IMR-90 (cell line): Measurements from ENCODE around the gene TRMT10C. TPM values are rescaled to one million over a fixed set of nuclear protein-coding genes. Genes with fewer than 3 reads are reported as not detected.

ENCODE experiments used
- ATAC-seq: fragments of 200-7000 bp; cut with Tn5 transposase; 2 replicates; pipeline ENCODE4 v1.9.1; 2020; ENCODE audit warnings: low read depth, mild to moderate bottlenecking, moderate library complexity
- BruUV-seq: library from RNA; stranded (reverse); fragments of 400-500 nt; replicated peaks from 2 replicates; lab custom pipeline; 2021; lab: Mats Ljungman, UMichigan
- CTCF ChIA-PET: fragments of 300-600 bp; formaldehyde crosslinking; extraction: SDS; loops from one replicate; lab custom pipeline; 2021; ENCODE audit warnings: antibody characterized with exemption; lab: Yijun Ruan, JAX
- POLR2A ChIA-PET: fragments of 300-600 bp; sonication (Branson Sonifier 250); formaldehyde crosslinking; loops from one replicate; lab custom pipeline; 2022; ENCODE audit warnings: antibody characterized with exemption; ENCODE audit not compliant: unreplicated experiment; lab: Charles Lee
- DNase-seq: peaks from one replicate; pipeline ENCODE4 v3.0.0; 2013
- H2AFZ ChIP-seq: replicated peaks from 2 replicates; pipeline ENCODE3; 2013; ENCODE audit warnings: low read length, mild to moderate bottlenecking; ENCODE audit not compliant: poor library complexity
- H2AK5ac ChIP-seq: 2 replicates; pipeline ENCODE4 v1.6.1; 2013; ENCODE audit warnings: low read depth, low read length, inconsistent platforms
- H2AK9ac ChIP-seq: replicated peaks from 2 replicates; pipeline ENCODE3; 2013; ENCODE audit warnings: mild to moderate bottlenecking, low read depth, low read length, moderate library complexity; ENCODE audit not compliant: poor library complexity
- H2BK120ac ChIP-seq: 2 replicates; pipeline ENCODE4 v1.6.1; 2013; ENCODE audit warnings: low read depth, low read length, inconsistent platforms
- H2BK15ac ChIP-seq: 3 replicates; pipeline ENCODE4 v1.6.1; 2013; ENCODE audit warnings: low read depth, low read length, inconsistent platforms
- H2BK20ac ChIP-seq: 2 replicates; pipeline ENCODE4 v1.6.1; 2013; ENCODE audit warnings: low read depth, mild to moderate bottlenecking, inconsistent platforms, low read length, moderate library complexity
- H2BK5ac ChIP-seq: 2 replicates; pipeline ENCODE4 v1.6.1; 2013; ENCODE audit warnings: mild to moderate bottlenecking, low read depth, low read length, inconsistent platforms; ENCODE audit not compliant: poor library complexity, severe bottlenecking
- H3K14ac ChIP-seq: replicated peaks from 2 replicates; pipeline ENCODE4 v1.6.1; 2013; ENCODE audit warnings: low read depth, low read length, inconsistent platforms
- H3K18ac ChIP-seq: 2 replicates; pipeline ENCODE4 v1.6.1; 2013; ENCODE audit warnings: low read depth, low read length, control low read depth
- H3K23ac ChIP-seq: 2 replicates; pipeline ENCODE4 v1.6.1; 2013; ENCODE audit warnings: low read depth, low read length, inconsistent platforms
- H3K27ac ChIP-seq: 2 replicates; pipeline ENCODE4 v1.5.1; 2013; ENCODE audit warnings: mild to moderate bottlenecking, control low read depth, low read length; ENCODE audit not compliant: insufficient read depth
- H3K27me3 ChIP-seq: 2 replicates; pipeline ENCODE4 v1.6.1; 2013; ENCODE audit warnings: low read length; ENCODE audit not compliant: control insufficient read depth, insufficient read depth
- H3K36me3 ChIP-seq: 2 replicates; pipeline ENCODE4 v1.6.1; 2013; ENCODE audit warnings: low read length, mixed read lengths; ENCODE audit not compliant: control insufficient read depth, insufficient read depth
- H3K4ac ChIP-seq: 2 replicates; pipeline ENCODE4 v1.6.1; 2013; ENCODE audit warnings: low read depth, low read length, inconsistent platforms
- H3K4me1 ChIP-seq: 2 replicates; pipeline ENCODE4 v1.6.1; 2013; ENCODE audit warnings: low read length, mixed read lengths; ENCODE audit not compliant: control insufficient read depth, insufficient read depth
- H3K4me2 ChIP-seq: 2 replicates; pipeline ENCODE4 v1.6.1; 2013; ENCODE audit warnings: low read depth, mild to moderate bottlenecking, control low read depth, low read length, moderate library complexity
- H3K4me3 ChIP-seq: 2 replicates; pipeline ENCODE4 v1.5.1; 2013; ENCODE audit warnings: low read depth, mild to moderate bottlenecking, control low read depth, low read length, moderate library complexity; ENCODE audit not compliant: insufficient read depth
- H3K56ac ChIP-seq: 2 replicates; pipeline ENCODE4 v1.6.1; 2013; ENCODE audit warnings: low read length, inconsistent platforms; ENCODE audit not compliant: insufficient read depth; ENCODE audit errors: extremely low read depth
- H3K79me1 ChIP-seq, 2 experiments: 2 replicates each; pipeline ENCODE4 v1.6.1; 2013; ENCODE audit warnings: low read length in 2 of 2, inconsistent platforms in 1 of 2, low read depth in 1 of 2
- H3K9ac ChIP-seq: 2 replicates; pipeline ENCODE4 v1.6.1; 2013; ENCODE audit warnings: low read depth, low read length, control low read depth
- H3K9me1 ChIP-seq: 2 replicates; pipeline ENCODE4 v1.6.1; 2013; ENCODE audit warnings: low read length, inconsistent platforms; ENCODE audit not compliant: insufficient read depth
- H3K9me3 ChIP-seq: 2 replicates; pipeline ENCODE4 v1.6.1; 2013; ENCODE audit warnings: low read length; ENCODE audit not compliant: control insufficient read depth, insufficient read depth
- H4K20me1 ChIP-seq: 2 replicates; pipeline ENCODE4 v1.6.1; 2013; ENCODE audit warnings: low read length, inconsistent platforms; ENCODE audit not compliant: insufficient read depth
- H4K5ac ChIP-seq: 2 replicates; pipeline ENCODE4 v1.6.1; 2013; ENCODE audit warnings: mild to moderate bottlenecking, low read depth, low read length, control low read depth
- H4K8ac ChIP-seq, 2 experiments: 2 replicates each; pipeline ENCODE4 v1.6.1; 2013; ENCODE audit warnings: low read depth in 2 of 2, low read length in 2 of 2, control low read depth in 1 of 2, inconsistent platforms in 1 of 2
- H4K91ac ChIP-seq: 2 replicates; pipeline ENCODE4 v1.6.1; 2013; ENCODE audit warnings: low read depth, low read length, inconsistent platforms; ENCODE audit not compliant: insufficient read depth
- MAFK ChIP-seq: IDR thresholded peaks from 2 replicates; pipeline ENCODE4 v1.6.1; 2012; ENCODE audit warnings: low read depth, low read length, improper control_type of control experiment
- MAZ ChIP-seq: IDR thresholded peaks from 2 replicates; pipeline ENCODE4 v1.6.1; 2012; ENCODE audit warnings: low read depth, mild to moderate bottlenecking, low read length, improper control_type of control experiment, moderate library complexity, borderline replicate concordance
- RAD21 ChIP-seq: IDR thresholded peaks from 2 replicates; pipeline ENCODE4 v1.6.1; 2012; ENCODE audit warnings: low read length, improper control_type of control experiment
- WGBS, 2 experiments: methylation state at CpG; one replicate each; pipeline versions ENCODE4 v1.1.5 to v1.1.7; 2013; ENCODE audit warnings: missing lambda C conversion rate in 2 of 2; ENCODE audit not compliant: insufficient read length in 1 of 2; ENCODE audit errors: extremely low coverage in 2 of 2; 5-methylcytosine and 5-hydroxymethylcytosine counted together
- dilution Hi-C: fragments of 300-500 bp; cut with HindIII; formaldehyde crosslinking; loops from one replicate; pipeline ENCODE4 v1.14.3; 2018; ENCODE audit warnings: low sequenced_read_pairs; ENCODE audit not compliant: unreplicated experiment
- in situ Hi-C: fragments of 300-500 bp; cut with MboI; formaldehyde crosslinking; loops from 3 replicates; pipeline ENCODE4 v1.14.3; 2019; ENCODE audit warnings: low sequenced_read_pairs, inconsistent platforms, mixed read lengths
- intact Hi-C: fragments of 100-400 bp; cut with micrococcal nuclease; formaldehyde crosslinking; loops from 2 replicates; pipeline ENCODE4 v1.10.0; 2022
- polyA plus RNA-seq, 3 experiments: library from polyadenylated mRNA; depleted of rRNA; stranded (reverse); fragments of >200 nt; gene quantifications; 2 replicates each; pipeline ENCODE4 v1.2.3, GENCODE V29; 2012; ENCODE audit warnings: low replicate concordance in 1 of 3
- total RNA-seq: library from RNA; depleted of rRNA; stranded (reverse); fragments of >200 nt; gene quantifications from 2 replicates; pipeline ENCODE4 v1.2.3, GENCODE V29; 2012

TRMT10C gene
- total and polyA plus RNA-seq, 2 of the 4 experiments (the other 2 are of a cell fraction): 13.6 to 17.0 TPM

DNA sequence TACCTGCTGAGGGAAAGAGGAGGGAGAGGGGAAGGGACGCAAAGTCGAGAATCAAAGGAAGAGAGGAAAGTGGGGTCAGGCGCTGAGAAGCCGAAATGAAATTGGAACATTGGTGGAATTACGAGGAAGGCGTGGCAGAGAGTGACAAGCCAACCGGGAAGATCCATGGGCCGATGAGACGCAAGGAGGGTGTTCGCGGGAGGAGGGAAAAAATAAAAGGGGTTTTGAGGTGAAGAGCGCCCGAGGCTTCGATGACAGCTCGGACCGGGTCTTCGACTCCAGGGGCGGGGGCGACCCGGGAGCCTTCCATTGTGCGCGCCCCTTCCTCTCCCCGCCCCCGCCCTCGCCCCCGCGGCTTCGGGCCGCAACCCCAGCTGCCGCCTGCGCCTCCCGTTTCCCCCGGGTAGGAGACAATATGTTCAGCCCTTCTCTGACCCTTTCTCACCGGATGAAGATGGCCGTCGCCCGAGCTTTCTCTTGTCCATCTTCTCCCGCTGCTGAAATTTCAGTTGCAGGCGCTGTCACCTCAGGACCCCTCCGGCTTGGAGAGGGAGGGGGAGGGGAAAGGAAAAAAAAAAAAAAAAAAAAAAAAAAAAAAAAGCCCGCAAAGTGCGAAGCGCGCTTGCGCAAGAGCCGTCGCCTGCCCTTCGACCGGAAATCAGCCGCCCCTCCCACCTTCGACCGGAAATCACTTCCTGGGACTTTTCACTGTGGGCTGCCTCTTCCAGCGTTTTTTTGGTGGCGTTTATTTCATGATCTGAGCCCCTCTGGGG lies 48.8 kb upstream of the TRMT10C start, which contains the start of gene SENP7 (continued):
- TF ChIP-seq MAZ: peak; percentile 71; the same call in 1 of the 2 replicates

DNA sequence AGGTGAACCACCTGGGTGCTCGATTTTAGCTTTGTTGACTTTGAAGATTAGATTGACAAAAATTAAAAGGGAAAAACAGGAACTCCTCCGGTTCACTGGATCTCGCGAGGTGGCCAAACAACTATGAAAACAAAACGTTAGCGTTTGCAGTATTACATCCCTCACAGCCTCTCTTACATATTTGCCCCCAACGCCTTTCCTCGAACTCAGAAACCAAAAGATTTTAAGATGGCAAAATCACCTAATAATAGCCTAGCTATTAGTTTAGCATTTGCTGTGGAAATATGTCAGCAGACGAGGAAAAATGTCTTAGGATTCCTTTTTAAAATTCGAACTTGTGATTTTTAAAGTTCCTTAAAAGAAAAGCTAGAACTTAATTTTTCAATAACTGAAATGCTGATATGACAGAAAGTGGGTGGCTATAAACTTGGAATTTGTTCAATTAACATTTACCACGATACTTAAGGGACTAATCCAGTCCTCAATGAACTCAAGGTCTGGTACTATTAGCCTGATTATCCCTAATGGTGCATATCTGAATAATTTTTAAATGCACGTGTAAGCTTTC lies 48.2 kb upstream of the TRMT10C start:
- POLR2A ChIA-PET: interaction anchor here (0.6 to 0.7 kb wide), 3 partner anchors 114 to 1876 kb away, joined by 3 to 29 read pairs (median 3); no protein-coding TSS in a partner anchor
- CTCF ChIA-PET: interaction anchor here (0.7 to 0.8 kb wide), 2 partner anchors 9 to 113 kb away, joined by 3 read pairs; no protein-coding TSS in a partner anchor
- peak overlapping the region; percentile 98 for H3K27ac ChIP-seq
- H3K9me3 ChIP-seq: no peaks in the 10 kb centered on the region
- H3K4me2 ChIP-seq: peak overlapping the region; percentile 71
- peak overlapping the region; percentile 97 for H3K18ac ChIP-seq
- H4K5ac ChIP-seq: peak overlapping the region; percentile 99
- H3K9ac ChIP-seq: peak overlapping the region; percentile 92
- no peaks in the 10 kb centered on the region for H3K27me3 ChIP-seq
- peak overlapping the region; percentile 73 for H3K23ac ChIP-seq
- H2AFZ ChIP-seq: peak overlapping the region; percentile 95
- peak overlapping the region; percentile 60; the same call in 1 of the 2 replicates for H2BK120ac ChIP-seq
- H3K9me1 ChIP-seq: no peaks in the 10 kb centered on the region
- no TSS peak for BruUV-seq
- peak overlapping the region; percentile 87 for H3K4ac ChIP-seq
- no peaks in the 10 kb centered on the region for H4K20me1 ChIP-seq
- dilution Hi-C loops: no loop called here
- no CpG with 5 or more reads among the region's 12 CpGs for WGBS, 2 experiments
- no peaks in the 10 kb centered on the region for H3K36me3 ChIP-seq
- ATAC-seq (peak; percentile 36), DNase-seq (no peak)
- intact Hi-C loops: loop anchor here (1.0 to 2.0 kb wide), 2 partner anchors 59 to 620 kb away; no protein-coding TSS in a partner anchor
- 0 out of 2 replicates have a peak, but pooled peaks cover 2% of the 10 kb centered on the region for H3K4me1 ChIP-seq
- peak overlapping the region; percentile 7; the same call in 1 of the 3 replicates for H2BK15ac ChIP-seq
- H4K91ac ChIP-seq: peak overlapping the region; percentile 68
- H3K56ac ChIP-seq: peak overlapping the region; percentile 93
- peak overlapping the region; percentile 2 for H2AK9ac ChIP-seq
- TF ChIP-seq RAD21: no peak
- TF ChIP-seq MAFK: peak; percentile 92
- H3K4me3 ChIP-seq: peak overlapping the region; percentile 80
- H3K14ac ChIP-seq: peak overlapping the region; percentile 97
- no peak overlapping the region for H2BK20ac ChIP-seq
- peak overlapping the region; percentile 98 to 100 for H4K8ac ChIP-seq
- in situ Hi-C loops: no loop called here
- H2AK5ac ChIP-seq: peak overlapping the region; percentile 43; the same call in 1 of the 2 replicates
- H2BK5ac ChIP-seq: peak overlapping the region; percentile 96
- peaks cover 0 to 26% of the 10 kb centered on the region in 2 experiments; a peak in 3 of 4 replicates for H3K79me1 ChIP-seq
